Endodermal cell (in vitro differentiated cells): ENCODE measurements around the gene LOXHD1. TPM values are rescaled to one million over a fixed set of nuclear protein-coding genes. Genes with fewer than 3 reads are reported as not detected.

Experiments
- DNase-seq: peaks from one replicate; pipeline ENCODE4 v3.0.0-alpha.2; 2017
- H3K27ac ChIP-seq: 2 replicates; pipeline ENCODE4 v1.5.1; 2013; ENCODE audit warnings: mild to moderate bottlenecking, low read depth, low read length, moderate library complexity
- H3K27me3 ChIP-seq: 2 replicates; pipeline ENCODE4 v1.6.1; 2013; ENCODE audit warnings: mild to moderate bottlenecking, low read length, moderate library complexity; ENCODE audit not compliant: insufficient read depth, control insufficient read depth, poor library complexity, severe bottlenecking
- H3K36me3 ChIP-seq: 2 replicates; pipeline ENCODE4 v1.7.0; 2013; ENCODE audit warnings: mild to moderate bottlenecking, low read length, moderate library complexity; ENCODE audit not compliant: control insufficient read depth, insufficient read depth
- H3K4me1 ChIP-seq: one replicate; pipeline ENCODE4 v1.7.0; 2013; ENCODE audit warnings: low read length; ENCODE audit not compliant: control insufficient read depth, insufficient read depth
- H3K4me3 ChIP-seq: 2 replicates; pipeline ENCODE4 v1.5.1; 2013; ENCODE audit warnings: mild to moderate bottlenecking, low read length, moderate library complexity
- H3K9ac ChIP-seq: 2 replicates; pipeline ENCODE4 v1.6.1; 2013; ENCODE audit warnings: mild to moderate bottlenecking, low read length, moderate library complexity; ENCODE audit not compliant: poor library complexity, severe bottlenecking; ENCODE audit errors: extremely low read depth
- H3K9me3 ChIP-seq: 2 replicates; pipeline ENCODE4 v1.6.1; 2013; ENCODE audit warnings: mild to moderate bottlenecking, low read length, moderate library complexity; ENCODE audit not compliant: control insufficient read depth
- H3K27ac Mint-ChIP-seq: 2 replicates; pipeline ENCODE4 v1.8.0; 2020; ENCODE audit warnings: mixed read lengths
- H3K27me3 Mint-ChIP-seq: 2 replicates; pipeline ENCODE4 v1.8.0; 2021; ENCODE audit warnings: mild to moderate bottlenecking, mixed read lengths; ENCODE audit not compliant: insufficient read depth
- H3K36me3 Mint-ChIP-seq: 2 replicates; pipeline ENCODE4 v1.8.0; 2020; ENCODE audit warnings: low read depth, mixed read lengths
- H3K4me1 Mint-ChIP-seq: 2 replicates; pipeline ENCODE4 v1.8.0; 2020; ENCODE audit warnings: mixed read lengths
- H3K4me3 Mint-ChIP-seq: 2 replicates; pipeline ENCODE4 v1.8.0; 2020; ENCODE audit warnings: mild to moderate bottlenecking, moderate library complexity, mixed read lengths
- H3K9me3 Mint-ChIP-seq: 2 replicates; pipeline ENCODE4 v1.8.0; 2020; ENCODE audit warnings: mild to moderate bottlenecking, mixed read lengths
- WGBS, 2 experiments: methylation state at CpG; one replicate each; pipeline versions ENCODE4 v1.1.5 to v1.1.7; 2013; ENCODE audit warnings: missing lambda C conversion rate in 2 of 2, mixed read lengths in 1 of 2; ENCODE audit not compliant: insufficient coverage in 1 of 2, insufficient read length in 1 of 2; 5-methylcytosine and 5-hydroxymethylcytosine counted together
- total RNA-seq, 2 donors: library from RNA; stranded (reverse); fragmentation: NEBNext Ultra II Directional in 1 of 2; extraction: Animal tissue kit (Norgen Biotek cat#: 25700) in 1 of 2; gene quantifications; 2 replicates in 1 of 2; 3 replicates in 1 of 2; pipeline ENCODE4 v1.2.1, GENCODE V29; 2021
- TF ChIP-seq, protein P1 (sequence below): fragments of 200-600 bp; sonication (generic); conservative IDR thresholded peaks from 2 replicates; pipeline ENCODE4 v1.5.0; 2021; ENCODE audit warnings: antibody characterized with exemption, mild to moderate bottlenecking

LOXHD1 gene
- total RNA-seq, 2 donors from 2014 or later, result 2.1 TPM; not detected in 1

DNA sequence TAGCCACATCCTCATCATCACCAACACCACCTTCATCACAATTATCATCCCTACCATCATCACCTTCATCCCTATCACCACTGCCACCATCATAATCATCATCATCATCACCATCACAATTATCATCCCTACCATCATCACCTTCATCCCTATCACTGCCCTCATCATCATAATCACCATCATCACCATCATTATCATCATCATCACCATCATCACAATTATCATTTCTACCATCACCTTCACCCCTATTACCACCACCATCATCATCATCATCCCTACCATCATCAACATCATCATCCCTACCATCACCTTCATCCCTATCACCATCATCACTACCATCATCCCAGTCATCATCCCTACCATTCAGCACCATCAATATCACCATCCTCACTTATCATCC, 140.5 kb downstream of the LOXHD1 start:
- Mint-ChIP-seq H3K4me3 (no peak overlapping the region), H3K36me3 (no peaks in the 10 kb centered on the region), H3K27me3 (peaks cover 7% of the 10 kb centered on the region), H3K27ac (no peak overlapping the region), H3K4me1 (no peaks in the 10 kb centered on the region), H3K9me3 (no peaks in the 10 kb centered on the region)
- no peak overlapping the region for H3K9ac ChIP-seq
- no peaks in the 10 kb centered on the region for H3K9me3 ChIP-seq
- TF ChIP-seq, protein P1, sequence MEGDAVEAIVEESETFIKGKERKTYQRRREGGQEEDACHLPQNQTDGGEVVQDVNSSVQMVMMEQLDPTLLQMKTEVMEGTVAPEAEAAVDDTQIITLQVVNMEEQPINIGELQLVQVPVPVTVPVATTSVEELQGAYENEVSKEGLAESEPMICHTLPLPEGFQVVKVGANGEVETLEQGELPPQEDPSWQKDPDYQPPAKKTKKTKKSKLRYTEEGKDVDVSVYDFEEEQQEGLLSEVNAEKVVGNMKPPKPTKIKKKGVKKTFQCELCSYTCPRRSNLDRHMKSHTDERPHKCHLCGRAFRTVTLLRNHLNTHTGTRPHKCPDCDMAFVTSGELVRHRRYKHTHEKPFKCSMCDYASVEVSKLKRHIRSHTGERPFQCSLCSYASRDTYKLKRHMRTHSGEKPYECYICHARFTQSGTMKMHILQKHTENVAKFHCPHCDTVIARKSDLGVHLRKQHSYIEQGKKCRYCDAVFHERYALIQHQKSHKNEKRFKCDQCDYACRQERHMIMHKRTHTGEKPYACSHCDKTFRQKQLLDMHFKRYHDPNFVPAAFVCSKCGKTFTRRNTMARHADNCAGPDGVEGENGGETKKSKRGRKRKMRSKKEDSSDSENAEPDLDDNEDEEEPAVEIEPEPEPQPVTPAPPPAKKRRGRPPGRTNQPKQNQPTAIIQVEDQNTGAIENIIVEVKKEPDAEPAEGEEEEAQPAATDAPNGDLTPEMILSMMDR, result no peak
- H3K4me3 ChIP-seq, result no peak overlapping the region
- H3K36me3 ChIP-seq, result no peaks in the 10 kb centered on the region
- H3K4me1 ChIP-seq, result no peaks in the 10 kb centered on the region
- no peak overlapping the region for H3K27ac ChIP-seq
- no peak for DNase-seq
- peaks cover 23% of the 10 kb centered on the region for H3K27me3 ChIP-seq

DNA sequence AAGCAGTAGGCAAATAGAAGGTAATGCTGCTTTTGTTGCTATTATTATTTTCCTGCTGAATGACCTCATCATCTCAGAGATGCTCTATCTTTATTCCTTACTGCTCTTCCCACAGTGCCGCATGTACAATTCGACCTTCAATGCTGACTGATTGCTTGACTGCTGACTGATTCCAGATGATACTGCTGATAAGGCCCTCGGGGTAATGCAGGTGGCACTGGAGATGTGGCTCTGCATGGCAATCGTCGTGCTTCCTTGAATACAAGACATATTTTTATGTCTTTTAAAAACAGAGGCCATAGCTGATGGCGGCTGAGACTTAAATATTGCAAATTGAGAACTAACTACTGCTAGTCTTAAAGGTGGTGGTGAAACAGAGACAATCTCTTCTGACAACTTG, 146.6 kb downstream of the LOXHD1 start:
- 87 to 98% methylated on average over 5 to 6 of the region's 6 CpGs for WGBS, 2 experiments
- peaks cover 7% of the 10 kb centered on the region for H3K27me3 Mint-ChIP-seq
- no peak overlapping the region for H3K27ac Mint-ChIP-seq
- TF ChIP-seq, protein P1, result no peak
- H3K9me3 Mint-ChIP-seq, result no peaks in the 10 kb centered on the region
- H3K36me3 Mint-ChIP-seq, result no peaks in the 10 kb centered on the region
- no peaks in the 10 kb centered on the region for H3K4me1 Mint-ChIP-seq
- H3K4me1 ChIP-seq, result no peaks in the 10 kb centered on the region
- peak; percentile 0 for DNase-seq
- no peaks in the 10 kb centered on the region for H3K9me3 ChIP-seq
- H3K27me3 ChIP-seq, result peaks cover 36% of the 10 kb centered on the region
- H3K4me3 ChIP-seq, result no peak overlapping the region
- no peak overlapping the region for H3K27ac ChIP-seq
- no peak overlapping the region for H3K9ac ChIP-seq
- H3K36me3 ChIP-seq, result no peaks in the 10 kb centered on the region
- no peak overlapping the region for H3K4me3 Mint-ChIP-seq

DNA sequence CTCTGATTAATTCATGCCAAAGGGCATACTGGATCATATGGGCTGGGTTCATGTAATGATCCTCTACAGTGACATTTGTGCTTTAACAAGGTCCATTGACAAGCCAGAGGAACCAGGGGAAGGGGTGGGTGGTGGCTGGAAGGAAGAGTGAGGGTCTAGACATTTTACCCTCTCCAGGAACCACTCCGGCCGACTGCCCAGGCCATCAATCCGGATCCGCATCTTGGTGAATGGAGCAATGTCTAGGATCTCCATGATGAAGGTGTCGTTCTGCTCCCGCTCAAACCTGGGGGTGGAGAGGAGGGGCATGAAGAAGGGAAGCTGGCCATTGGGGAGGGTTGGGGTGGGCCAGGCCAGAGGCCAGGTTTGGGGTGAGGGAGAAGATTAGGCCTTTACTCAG, 147.5 kb downstream of the LOXHD1 start:
- Histone ChIP-seq H3K4me1 (no peaks in the 10 kb centered on the region), H3K4me3 (no peak overlapping the region), H3K27me3 (peaks cover 42% of the 10 kb centered on the region), H3K9me3 (no peaks in the 10 kb centered on the region), H3K27ac (no peak overlapping the region), H3K36me3 (no peaks in the 10 kb centered on the region), H3K9ac (no peak overlapping the region)
- Mint-ChIP-seq H3K9me3 (no peaks in the 10 kb centered on the region), H3K4me1 (no peaks in the 10 kb centered on the region), H3K27ac (no peak overlapping the region), H3K4me3 (no peak overlapping the region), H3K27me3 (peaks cover 7% of the 10 kb centered on the region), H3K36me3 (no peaks in the 10 kb centered on the region)
- TF ChIP-seq, protein P1, result no peak
- peak; percentile 20 for DNase-seq
- WGBS, 2 experiments, result 88 to 89% methylated on average over 6 of the region's 6 CpGs
